ENCODE results near the gene ZNF568.

ZNF568 gene

DNA sequence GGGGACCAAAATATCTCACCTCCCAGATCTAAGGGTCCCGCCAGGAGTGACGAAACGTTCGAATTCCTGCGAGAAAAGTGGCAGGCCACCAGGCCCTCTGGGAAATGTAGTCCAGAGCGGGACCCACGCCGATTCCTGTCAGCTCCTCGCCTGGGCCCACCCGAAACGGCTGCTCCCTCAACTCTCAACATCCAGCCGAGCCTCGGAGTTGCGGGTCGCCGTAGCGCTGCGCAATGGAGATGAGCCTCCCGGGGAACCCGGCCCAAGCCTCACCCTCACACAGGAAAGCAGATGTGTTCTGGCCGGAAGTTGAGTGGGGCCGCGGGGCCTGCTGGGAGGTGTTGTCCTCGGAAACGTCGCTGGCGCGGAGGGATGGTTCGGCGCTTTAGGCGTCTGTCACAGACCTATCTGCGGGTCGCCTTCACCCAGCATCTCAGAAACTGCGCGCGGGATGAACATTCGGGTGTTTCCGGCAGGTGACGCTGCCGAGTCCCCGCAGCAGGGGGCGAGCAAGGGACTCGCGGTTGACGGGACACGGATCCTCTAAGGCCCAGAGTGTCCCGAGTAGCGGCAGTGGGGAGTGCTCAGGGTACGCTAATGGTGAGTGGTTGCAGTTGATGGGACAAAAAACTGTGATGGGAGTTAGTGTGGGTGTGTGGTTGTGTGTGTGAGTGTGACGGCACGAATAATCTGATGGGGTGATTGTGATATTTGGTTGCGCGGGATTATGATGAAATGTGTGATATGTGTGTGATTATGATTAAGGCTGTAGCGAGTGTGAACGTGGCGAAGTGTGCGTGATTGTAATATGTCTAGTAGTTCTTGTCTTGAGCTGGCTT lies at the start of gene ZNF568, which contains the start of gene ZNF829:
ZNF568 (plus strand) TSS at position 341 of the 839 bp plus-strand sequence. CDS start 6,439 bp downstream, outside the sequence.
ZNF829 (minus strand) TSS at position 300 of the 839 bp plus-strand sequence. CDS start 1,124 bp downstream, outside the sequence.
- peak within 1 kb of the TSS; percentile 75 for H3K4me3 ChIP-seq (ENCODE audit: low read depth, low read length)
- DNase-seq (ENCODE audit: low read depth), result peak; percentile 87
- TF ChIP-seq, protein P1, sequence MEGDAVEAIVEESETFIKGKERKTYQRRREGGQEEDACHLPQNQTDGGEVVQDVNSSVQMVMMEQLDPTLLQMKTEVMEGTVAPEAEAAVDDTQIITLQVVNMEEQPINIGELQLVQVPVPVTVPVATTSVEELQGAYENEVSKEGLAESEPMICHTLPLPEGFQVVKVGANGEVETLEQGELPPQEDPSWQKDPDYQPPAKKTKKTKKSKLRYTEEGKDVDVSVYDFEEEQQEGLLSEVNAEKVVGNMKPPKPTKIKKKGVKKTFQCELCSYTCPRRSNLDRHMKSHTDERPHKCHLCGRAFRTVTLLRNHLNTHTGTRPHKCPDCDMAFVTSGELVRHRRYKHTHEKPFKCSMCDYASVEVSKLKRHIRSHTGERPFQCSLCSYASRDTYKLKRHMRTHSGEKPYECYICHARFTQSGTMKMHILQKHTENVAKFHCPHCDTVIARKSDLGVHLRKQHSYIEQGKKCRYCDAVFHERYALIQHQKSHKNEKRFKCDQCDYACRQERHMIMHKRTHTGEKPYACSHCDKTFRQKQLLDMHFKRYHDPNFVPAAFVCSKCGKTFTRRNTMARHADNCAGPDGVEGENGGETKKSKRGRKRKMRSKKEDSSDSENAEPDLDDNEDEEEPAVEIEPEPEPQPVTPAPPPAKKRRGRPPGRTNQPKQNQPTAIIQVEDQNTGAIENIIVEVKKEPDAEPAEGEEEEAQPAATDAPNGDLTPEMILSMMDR (IDR thresholded peaks at IDR 0.05; ENCODE audit: control insufficient read depth, extremely low read depth, insufficient read depth), result peak; percentile 57

DNA sequence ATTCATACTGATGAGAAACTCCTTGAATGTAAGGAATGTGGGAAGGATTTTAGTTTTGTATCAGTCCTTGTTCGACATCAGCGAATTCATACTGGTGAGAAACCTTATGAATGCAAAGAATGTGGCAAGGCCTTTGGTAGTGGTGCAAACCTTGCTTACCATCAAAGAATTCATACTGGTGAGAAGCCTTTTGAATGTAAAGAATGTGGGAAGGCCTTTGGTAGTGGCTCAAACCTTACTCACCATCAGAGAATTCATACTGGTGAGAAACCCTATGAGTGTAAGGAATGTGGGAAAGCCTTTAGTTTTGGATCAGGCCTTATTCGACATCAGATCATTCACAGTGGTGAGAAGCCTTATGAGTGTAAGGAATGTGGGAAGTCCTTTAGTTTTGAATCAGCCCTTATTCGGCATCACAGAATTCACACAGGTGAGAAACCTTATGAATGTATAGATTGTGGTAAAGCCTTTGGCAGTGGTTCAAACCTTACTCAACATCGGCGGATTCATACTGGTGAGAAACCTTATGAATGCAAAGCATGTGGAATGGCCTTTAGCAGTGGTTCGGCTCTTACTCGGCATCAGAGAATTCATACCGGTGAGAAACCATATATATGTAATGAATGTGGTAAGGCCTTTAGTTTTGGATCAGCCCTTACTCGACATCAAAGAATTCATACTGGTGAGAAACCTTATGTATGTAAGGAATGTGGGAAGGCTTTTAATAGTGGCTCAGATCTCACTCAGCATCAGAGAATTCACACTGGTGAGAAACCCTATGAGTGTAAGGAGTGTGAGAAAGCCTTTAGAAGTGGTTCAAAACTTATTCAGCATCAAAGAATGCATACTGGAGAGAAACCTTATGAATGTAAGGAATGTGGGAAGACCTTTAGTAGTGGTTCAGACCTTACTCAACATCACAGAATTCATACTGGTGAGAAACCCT lies 38.9 kb upstream of the ZNF568 start:
- no peak overlapping the region for H3K4me3 ChIP-seq (ENCODE audit: low read depth, low read length)
- DNase-seq (ENCODE audit: low read depth), result no peak
- TF ChIP-seq, protein P1 (IDR thresholded peaks at IDR 0.05; ENCODE audit: control insufficient read depth, extremely low read depth, insufficient read depth), result no peak

DNA sequence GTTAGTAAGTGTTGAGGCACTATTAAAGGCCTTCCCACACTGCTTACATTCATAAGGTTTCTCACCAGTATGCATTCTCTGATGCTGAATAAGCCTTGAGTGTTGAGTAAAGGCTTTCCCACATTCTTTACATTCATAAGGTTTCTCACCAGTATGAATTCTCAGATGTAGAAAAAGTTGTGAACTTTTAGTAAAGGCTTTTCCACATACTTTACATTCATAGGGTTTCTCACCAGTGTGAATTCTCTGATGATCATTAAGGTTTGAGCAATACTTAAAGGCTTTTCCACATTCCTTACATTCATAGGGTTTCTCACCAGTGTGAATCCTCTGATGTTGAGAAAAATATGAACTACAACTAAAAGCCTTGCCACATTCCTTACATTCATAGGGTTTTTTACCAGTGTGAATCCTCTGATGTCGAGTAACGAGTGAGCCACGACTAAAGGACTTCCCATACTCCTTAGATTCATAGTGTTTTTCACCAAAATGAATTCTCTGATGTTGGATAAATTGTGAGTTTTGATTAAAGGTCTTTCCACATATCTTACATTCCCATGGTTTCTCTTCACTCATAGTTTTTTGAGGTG lies 24.3 kb upstream of the ZNF568 start:
- TF ChIP-seq, protein P1 (IDR thresholded peaks at IDR 0.05; ENCODE audit: control insufficient read depth, extremely low read depth, insufficient read depth), result no peak
- no peak overlapping the region for H3K4me3 ChIP-seq (ENCODE audit: low read depth, low read length)

DNA sequence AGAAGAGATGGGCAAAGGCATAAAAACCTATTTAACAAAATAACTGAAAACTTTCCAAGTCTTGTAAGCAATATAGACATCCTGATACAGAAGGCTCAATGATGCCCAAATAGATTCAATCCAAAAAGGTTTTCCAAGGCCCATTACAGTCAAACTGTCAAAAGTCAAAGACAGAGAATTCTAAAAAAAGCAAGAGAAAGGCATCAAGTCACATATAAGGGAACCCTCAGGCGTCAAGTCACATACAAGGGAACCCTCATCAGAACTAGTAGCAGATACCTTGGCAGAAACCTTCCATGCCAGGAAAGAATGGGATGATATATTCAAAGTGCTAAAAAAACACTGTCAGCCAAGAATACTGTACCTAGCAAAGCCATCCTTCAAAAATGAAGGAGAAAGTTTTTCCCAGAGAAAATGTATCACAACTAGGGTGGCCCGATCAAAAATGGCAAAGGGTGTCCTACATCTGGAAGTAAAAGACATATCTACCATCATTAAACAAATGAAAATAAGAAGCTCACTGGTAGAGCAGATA lies 21.2 kb upstream of the ZNF568 start:
- no peak for DNase-seq (ENCODE audit: low read depth)
- H3K4me3 ChIP-seq (ENCODE audit: low read depth, low read length), result no peak overlapping the region
- TF ChIP-seq, protein P1 (IDR thresholded peaks at IDR 0.05; ENCODE audit: control insufficient read depth, extremely low read depth, insufficient read depth), result no peak

More for the DNA sequence above, 24.3 kb upstream of the ZNF568 start:
- no peak for DNase-seq (ENCODE audit: low read depth)

DNA sequence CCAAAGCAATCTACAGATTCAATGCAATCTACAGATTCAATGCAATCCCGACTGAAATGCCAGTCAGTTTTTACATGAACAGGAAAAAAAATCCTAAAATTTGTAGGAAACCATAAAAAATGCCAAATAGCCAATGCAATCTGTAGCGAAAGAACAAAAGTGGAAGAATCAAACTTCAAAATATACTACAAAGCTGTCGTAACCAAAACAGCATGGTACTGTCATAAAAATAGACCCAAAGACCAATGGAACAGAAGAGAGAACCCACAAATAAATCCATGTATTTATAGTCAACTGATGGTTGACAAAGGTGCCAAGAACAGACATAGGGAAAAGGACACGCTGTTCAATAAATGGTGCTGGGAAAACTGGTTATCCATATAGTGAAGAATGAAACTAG lies 17.7 kb upstream of the ZNF568 start:
- TF ChIP-seq, protein P1 (IDR thresholded peaks at IDR 0.05; ENCODE audit: control insufficient read depth, extremely low read depth, insufficient read depth), result no peak
- no peak overlapping the region for H3K4me3 ChIP-seq (ENCODE audit: low read depth, low read length)
- DNase-seq (ENCODE audit: low read depth), result no peak

DNA sequence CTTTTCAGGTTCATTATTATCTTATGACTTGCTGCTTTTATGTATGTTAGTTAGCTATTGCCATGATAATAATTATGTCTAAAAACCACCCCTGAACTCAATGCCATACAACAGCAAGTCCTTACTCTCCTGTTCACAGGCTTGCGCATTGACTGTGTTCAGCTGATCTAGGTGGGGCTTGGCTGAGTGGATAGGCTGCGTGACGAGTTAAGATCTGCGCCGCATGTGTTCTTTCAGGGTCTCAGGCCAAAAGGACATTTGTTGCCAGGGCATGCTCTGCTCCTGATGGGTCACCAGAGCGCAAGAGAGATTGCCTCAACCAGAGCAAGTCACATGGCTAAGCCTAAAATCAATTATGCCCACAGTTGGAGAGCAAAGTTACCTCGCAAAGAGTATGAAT lies 859 bp downstream of the ZNF568 start:
- peak; percentile 45 for DNase-seq (ENCODE audit: low read depth)
- peak overlapping the region; percentile 75 for H3K4me3 ChIP-seq (ENCODE audit: low read depth, low read length)
- TF ChIP-seq, protein P1 (IDR thresholded peaks at IDR 0.05; ENCODE audit: control insufficient read depth, extremely low read depth, insufficient read depth), result no peak

All from LNCaP clone FGC (cell line).